GM12874 (cell line): ENCODE results near the gene RECQL.

Experiments used
- CTCF ChIP-seq: IDR thresholded peaks from 2 replicates; pipeline ENCODE4 v1.5.1; 2011; ENCODE audit warnings: low read depth, mild to moderate bottlenecking, control low read depth, low read length, moderate library complexity; ENCODE audit not compliant: insufficient read depth

Gene RECQL

DNA sequence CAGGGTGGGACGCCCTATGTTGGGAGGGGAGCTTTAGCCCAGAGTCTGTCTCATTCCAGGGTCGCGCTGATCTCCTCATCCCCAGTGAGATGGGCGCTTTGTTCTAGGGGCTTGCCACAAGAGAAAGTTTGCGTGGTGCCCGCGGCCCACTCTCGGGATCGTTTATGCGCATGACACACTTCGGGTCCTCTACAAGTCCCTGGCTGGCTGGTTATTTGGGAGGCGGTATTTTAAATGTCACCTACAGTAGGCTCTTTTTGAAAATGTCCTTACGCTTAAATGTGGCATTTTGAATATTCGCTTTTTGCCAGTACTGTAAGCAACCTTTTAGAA, 695 bp upstream of the RECQL start:
- no peak for TF ChIP-seq CTCF

DNA sequence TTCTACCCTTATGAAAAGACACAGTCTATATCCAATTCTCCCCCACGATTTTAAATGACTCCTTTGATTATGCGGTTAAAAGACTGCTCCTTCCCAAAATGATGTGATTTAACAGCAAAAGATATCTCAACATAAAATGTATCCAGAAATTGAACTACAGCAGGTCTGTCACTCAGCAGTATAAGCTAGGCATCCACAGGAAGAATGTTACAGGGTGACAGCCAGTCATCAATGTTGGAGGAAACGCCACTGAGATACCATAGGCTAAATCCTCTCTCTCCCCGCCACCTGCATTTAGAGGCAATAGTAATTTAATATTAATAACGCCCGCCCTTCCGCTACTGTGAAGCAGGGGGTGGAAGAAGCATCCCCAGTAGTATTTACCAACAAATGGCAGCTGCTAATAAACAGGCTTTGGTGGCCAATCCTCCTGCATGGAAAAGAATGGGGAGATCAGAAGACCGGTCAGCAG, 613 bp downstream of the RECQL start:
- TF ChIP-seq CTCF = no peak

- no peak for TF ChIP-seq CTCF
These were observed 1.7 kb downstream of the RECQL start for GRCh38 chr12:21499765-21500164.

DNA sequence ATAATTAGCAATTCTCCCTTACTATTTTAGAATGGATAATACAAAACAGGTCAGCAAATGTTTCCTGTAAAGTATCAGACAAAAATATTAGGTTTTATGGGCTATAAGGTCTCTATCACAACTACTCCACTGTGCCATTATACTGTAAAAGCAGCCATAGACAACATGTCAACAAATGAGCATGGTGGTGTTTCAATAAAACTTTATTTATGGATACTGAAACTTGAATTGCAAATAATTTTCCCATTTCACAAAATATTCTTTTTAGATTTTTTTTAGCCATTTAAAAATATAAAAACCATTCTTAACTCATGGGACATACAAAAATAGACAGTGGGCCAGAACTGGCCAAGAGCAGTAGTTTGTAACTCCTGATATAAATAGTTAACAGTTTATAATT, 15.4 kb downstream of the RECQL start:
- no peak for TF ChIP-seq CTCF

DNA sequence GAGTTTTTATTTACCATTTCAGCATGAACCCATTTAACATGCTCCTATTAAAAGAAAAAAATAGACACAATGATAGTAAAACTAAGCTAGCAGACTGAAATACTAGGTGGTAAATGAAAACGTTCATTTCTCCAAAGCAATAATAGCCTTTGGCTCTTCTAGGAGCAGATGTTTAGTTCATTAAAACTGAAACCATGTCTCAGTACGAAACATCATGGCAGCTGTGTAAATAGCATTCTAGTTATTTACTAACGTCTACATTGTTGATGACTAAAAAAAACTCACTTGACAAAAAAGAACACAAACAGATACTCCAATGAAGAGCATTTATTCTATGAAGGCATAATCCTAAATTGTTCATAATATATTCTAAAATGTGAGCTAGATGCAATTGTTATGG, 17.9 kb downstream of the RECQL start:
- TF ChIP-seq CTCF = no peak

- TF ChIP-seq CTCF = no peak
These were observed 22.5 kb downstream of the RECQL start for GRCh38 chr12:21478756-21479455.

GRCh38 chr12:21476949-21477348, 24.5 kb downstream of the RECQL start:
- no peak for TF ChIP-seq CTCF

DNA sequence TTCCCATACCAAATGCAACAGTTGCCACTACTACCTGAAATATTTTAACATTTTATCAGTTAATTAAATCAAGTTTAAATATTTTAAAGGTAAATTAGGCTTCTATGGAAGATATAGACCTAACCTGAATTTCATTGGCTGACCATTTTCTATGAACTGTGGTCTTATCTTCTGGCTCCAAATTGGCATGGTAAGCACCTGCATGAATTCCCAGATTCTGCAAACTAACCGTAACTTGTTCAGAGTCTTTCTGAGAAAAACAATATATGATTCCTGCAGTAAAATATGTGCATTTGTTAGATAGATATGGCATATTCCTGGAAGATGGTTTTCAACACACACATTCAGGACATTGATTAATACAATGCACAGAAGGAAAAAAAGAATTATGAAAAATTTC, 25.9 kb downstream of the RECQL start:
- TF ChIP-seq CTCF = no peak
